Endothelial cell (in vitro differentiated cells): ENCODE data around the gene TTC9. TPM values are rescaled to one million over a fixed set of nuclear protein-coding genes. Genes with fewer than 3 reads are reported as not detected.
A peak's percentile ranks its signal among the peaks of the same experiment; 100 is the strongest.

Experiments
- DNase-seq: peaks from one replicate; pipeline ENCODE4 v3.0.0; 2021; ENCODE audit warnings: low spot score
- H3K27ac Mint-ChIP-seq: one replicate; pipeline ENCODE4 v1.8.0; 2021; ENCODE audit warnings: mixed read lengths, inconsistent platforms; ENCODE audit not compliant: unreplicated experiment
- H3K27me3 Mint-ChIP-seq: one replicate; pipeline ENCODE4 v1.8.0; 2021; ENCODE audit warnings: mild to moderate bottlenecking, moderate library complexity, mixed read lengths, inconsistent platforms; ENCODE audit not compliant: unreplicated experiment
- H3K36me3 Mint-ChIP-seq: one replicate; pipeline ENCODE4 v1.8.0; 2021; ENCODE audit warnings: mild to moderate bottlenecking, low read depth, mixed read lengths, inconsistent platforms; ENCODE audit not compliant: unreplicated experiment
- H3K4me1 Mint-ChIP-seq: one replicate; pipeline ENCODE4 v1.8.0; 2021; ENCODE audit warnings: mild to moderate bottlenecking, mixed read lengths, inconsistent platforms; ENCODE audit not compliant: unreplicated experiment
- H3K4me3 Mint-ChIP-seq: one replicate; pipeline ENCODE4 v1.8.0; 2021; ENCODE audit warnings: mild to moderate bottlenecking, mixed read lengths, inconsistent platforms; ENCODE audit not compliant: unreplicated experiment
- H3K9me3 Mint-ChIP-seq: one replicate; pipeline ENCODE4 v1.8.0; 2021; ENCODE audit warnings: mixed read lengths, inconsistent platforms; ENCODE audit not compliant: unreplicated experiment
- total RNA-seq: library from RNA; stranded (reverse); fragmentation: NEBNext Ultra II Directional; extraction: Animal tissue kit (Norgen Biotek cat#: 25700); gene quantifications from one replicate; pipeline ENCODE4 v1.2.1, GENCODE V29; 2021; ENCODE audit not compliant: unreplicated experiment
- TF ChIP-seq, protein P1 (sequence below): fragments of 200-600 bp; sonication (generic); IDR thresholded peaks from one replicate; pipeline ENCODE4 v1.5.0; 2021; ENCODE audit warnings: antibody characterized with exemption; ENCODE audit not compliant: unreplicated experiment

The TTC9 gene
- total RNA-seq, 1 donor from 2014 or later = 16.9 TPM

DNA sequence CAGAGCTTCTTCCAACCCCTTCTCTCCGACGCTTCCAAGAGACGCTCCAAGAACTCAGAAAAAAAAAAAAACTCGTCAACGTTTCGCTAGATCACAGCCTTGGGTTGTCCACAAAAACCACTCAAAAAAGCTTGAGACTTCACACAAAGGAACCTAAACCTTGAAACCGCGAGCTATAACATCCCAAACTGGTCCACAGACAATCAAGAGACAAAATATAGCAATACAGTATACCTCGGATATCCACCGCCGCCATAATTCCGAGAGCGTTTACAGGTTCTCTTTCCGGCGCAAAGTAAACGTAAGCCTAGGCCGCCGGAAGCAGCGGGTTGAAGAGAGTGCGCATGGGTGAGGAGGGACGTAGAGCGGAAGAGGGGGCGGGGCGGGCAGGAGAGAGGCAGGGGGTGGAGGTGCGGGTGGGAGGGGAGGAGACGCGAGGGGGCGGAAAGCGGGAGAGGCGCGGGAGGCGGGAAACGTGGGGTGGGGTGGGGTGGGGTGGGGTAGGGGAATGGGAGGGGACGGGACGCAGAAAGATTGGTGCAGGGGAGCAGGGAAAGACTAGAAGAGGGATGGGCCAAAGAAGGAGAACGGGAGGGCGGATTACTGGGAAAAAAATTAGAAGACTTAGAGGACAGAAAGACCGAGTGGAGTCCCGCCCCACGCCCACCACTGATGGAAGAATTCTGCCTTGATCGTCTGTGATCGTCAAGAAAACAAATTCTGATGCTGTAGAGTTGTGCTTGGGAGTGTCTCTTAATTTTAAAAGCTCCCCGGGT lies 41.1 kb upstream of the TTC9 start, which contains the start of gene MED6:
Gene MED6, minus strand, starts transcription at position 274 of the 776 bp plus-strand sequence. Its CDS starts 18 bp downstream, at position 256.
- TF ChIP-seq, protein P1, sequence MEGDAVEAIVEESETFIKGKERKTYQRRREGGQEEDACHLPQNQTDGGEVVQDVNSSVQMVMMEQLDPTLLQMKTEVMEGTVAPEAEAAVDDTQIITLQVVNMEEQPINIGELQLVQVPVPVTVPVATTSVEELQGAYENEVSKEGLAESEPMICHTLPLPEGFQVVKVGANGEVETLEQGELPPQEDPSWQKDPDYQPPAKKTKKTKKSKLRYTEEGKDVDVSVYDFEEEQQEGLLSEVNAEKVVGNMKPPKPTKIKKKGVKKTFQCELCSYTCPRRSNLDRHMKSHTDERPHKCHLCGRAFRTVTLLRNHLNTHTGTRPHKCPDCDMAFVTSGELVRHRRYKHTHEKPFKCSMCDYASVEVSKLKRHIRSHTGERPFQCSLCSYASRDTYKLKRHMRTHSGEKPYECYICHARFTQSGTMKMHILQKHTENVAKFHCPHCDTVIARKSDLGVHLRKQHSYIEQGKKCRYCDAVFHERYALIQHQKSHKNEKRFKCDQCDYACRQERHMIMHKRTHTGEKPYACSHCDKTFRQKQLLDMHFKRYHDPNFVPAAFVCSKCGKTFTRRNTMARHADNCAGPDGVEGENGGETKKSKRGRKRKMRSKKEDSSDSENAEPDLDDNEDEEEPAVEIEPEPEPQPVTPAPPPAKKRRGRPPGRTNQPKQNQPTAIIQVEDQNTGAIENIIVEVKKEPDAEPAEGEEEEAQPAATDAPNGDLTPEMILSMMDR = no peak
- Mint-ChIP-seq H3K4me3 (peak within 1 kb of the TSS; percentile 99), H3K27ac (peak within 1 kb of the TSS; percentile 100), H3K9me3 (no peaks in the 10 kb centered on the region), H3K4me1 (peaks cover 14% of the 10 kb centered on the region), H3K36me3 (peaks cover under 1% of the 10 kb centered on the region), H3K27me3 (no peaks in the 10 kb centered on the region)
- DNase-seq = peak; percentile 90

DNA sequence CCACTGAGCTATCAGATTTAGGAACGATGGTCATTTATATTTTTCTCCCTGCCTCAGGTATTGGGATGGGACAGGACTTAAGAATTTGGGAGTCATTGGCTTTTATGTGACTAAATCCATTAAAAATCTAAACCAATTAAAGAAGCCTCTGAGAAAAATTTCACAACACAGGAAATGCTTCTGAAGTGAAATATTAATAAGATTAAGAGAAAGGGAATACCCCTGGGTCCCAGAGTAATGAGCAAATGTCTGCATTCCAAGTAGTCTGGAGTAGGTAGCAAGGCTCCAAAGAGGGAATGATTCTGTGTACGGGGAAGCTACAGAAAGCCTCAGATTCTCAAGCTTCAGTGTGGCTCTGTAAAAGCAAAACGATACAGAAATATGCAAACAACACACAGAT lies 40.6 kb upstream of the TTC9 start:
- peaks cover 14% of the 10 kb centered on the region for H3K4me1 Mint-ChIP-seq
- DNase-seq = no peak
- H3K36me3 Mint-ChIP-seq = no peaks in the 10 kb centered on the region

GRCh38 chr14:70602254-70602653 lies 39.5 kb upstream of the TTC9 start:
- TF ChIP-seq, protein P1 = no peak
- H3K9me3 Mint-ChIP-seq = no peaks in the 10 kb centered on the region
- no peaks in the 10 kb centered on the region for H3K27me3 Mint-ChIP-seq
- peaks cover 14% of the 10 kb centered on the region for H3K4me1 Mint-ChIP-seq
- H3K27ac Mint-ChIP-seq = no peak overlapping the region
- no peak overlapping the region for H3K4me3 Mint-ChIP-seq
- no peaks in the 10 kb centered on the region for H3K36me3 Mint-ChIP-seq
- no peak for DNase-seq

More for the DNA sequence above, 40.6 kb upstream of the TTC9 start:
- Mint-ChIP-seq H3K4me3 (peak overlapping the region; percentile 92), H3K27ac (peak overlapping the region; percentile 88), H3K27me3 (no peaks in the 10 kb centered on the region), H3K9me3 (no peaks in the 10 kb centered on the region)
- TF ChIP-seq, protein P1 = no peak

- no peaks in the 10 kb centered on the region for H3K36me3 Mint-ChIP-seq
- no peak overlapping the region for H3K27ac Mint-ChIP-seq
- DNase-seq = no peak
- H3K27me3 Mint-ChIP-seq = no peaks in the 10 kb centered on the region
- no peaks in the 10 kb centered on the region for H3K9me3 Mint-ChIP-seq
- TF ChIP-seq, protein P1 = no peak
- no peak overlapping the region for H3K4me3 Mint-ChIP-seq
- no peaks in the 10 kb centered on the region for H3K4me1 Mint-ChIP-seq
Observed at GRCh38 chr14:70611216-70611615, 30.5 kb upstream of the TTC9 start.

- H3K27me3 Mint-ChIP-seq = peaks cover 1% of the 10 kb centered on the region
- TF ChIP-seq, protein P1 = no peak
- no peak overlapping the region for H3K4me3 Mint-ChIP-seq
- no peak overlapping the region for H3K27ac Mint-ChIP-seq
- H3K36me3 Mint-ChIP-seq = no peaks in the 10 kb centered on the region
- DNase-seq = no peak
- no peaks in the 10 kb centered on the region for H3K9me3 Mint-ChIP-seq
- H3K4me1 Mint-ChIP-seq = no peaks in the 10 kb centered on the region
Observed at GRCh38 chr14:70616646-70617045, 25.1 kb upstream of the TTC9 start.
